A673 (cell line): ENCODE results near the gene C8G. TPM values are rescaled to one million over a fixed set of nuclear protein-coding genes. Genes with fewer than 3 reads are reported as not detected.

ENCODE experiments used
- BruUV-seq: library from RNA; stranded (reverse); fragments of 400-500 nt; replicated peaks from 2 replicates; lab custom pipeline; 2021; lab: Mats Ljungman, UMichigan
- CTCF ChIA-PET: fragments of 300-600 bp; sonication (Branson Sonifier 250); formaldehyde crosslinking; loops from one replicate; lab custom pipeline; 2022; ENCODE audit warnings: antibody characterized with exemption; lab: Charles Lee
- POLR2A ChIA-PET: fragments of 300-600 bp; sonication (Branson Sonifier 250); formaldehyde crosslinking; loops from one replicate; lab custom pipeline; 2022; ENCODE audit warnings: antibody characterized with exemption; ENCODE audit not compliant: low non-redundant PET; lab: Charles Lee
- DNase-seq: peaks from one replicate; pipeline ENCODE4 v3.0.0-alpha.2; 2015; ENCODE audit warnings: low spot score
- H3K27ac ChIP-seq: fragments of 200-600 bp; sonication (generic); 2 replicates; pipeline ENCODE4 v1.5.1; 2016; ENCODE audit warnings: mixed run types, low read depth, mild to moderate bottlenecking, mixed read lengths, antibody characterized with exemption, low read length; ENCODE audit not compliant: poor library complexity, severe bottlenecking
- H3K27me3 ChIP-seq: fragments of 200-600 bp; sonication (generic); replicated peaks from 2 replicates; pipeline ENCODE4 v1.6.1; 2017; ENCODE audit warnings: mixed run types, low read depth, mild to moderate bottlenecking, mixed read lengths, antibody characterized with exemption, low read length; ENCODE audit not compliant: insufficient read depth, poor library complexity
- H3K36me3 ChIP-seq: fragments of 200-600 bp; sonication (generic); 2 replicates; pipeline ENCODE4 v1.6.1; 2016; ENCODE audit warnings: mixed run types, mild to moderate bottlenecking, mixed read lengths, antibody characterized with exemption, low read length; ENCODE audit not compliant: insufficient read depth, poor library complexity, severe bottlenecking
- H3K4me1 ChIP-seq: fragments of 200-600 bp; sonication (generic); 2 replicates; pipeline ENCODE4 v1.6.1; 2017; ENCODE audit warnings: mixed run types, mild to moderate bottlenecking, mixed read lengths, antibody characterized with exemption, low read length; ENCODE audit not compliant: insufficient read depth, poor library complexity, severe bottlenecking
- H3K4me3 ChIP-seq: fragments of 200-600 bp; sonication (generic); 2 replicates; pipeline ENCODE4 v1.5.1; 2016; ENCODE audit warnings: low read depth, mixed run types, mild to moderate bottlenecking, mixed read lengths, low read length; ENCODE audit not compliant: poor library complexity, severe bottlenecking
- H3K9me3 ChIP-seq: fragments of 200-600 bp; sonication (generic); 2 replicates; pipeline ENCODE4 v1.6.1; 2016; ENCODE audit warnings: mixed run types, low read depth, mild to moderate bottlenecking, mixed read lengths, antibody characterized with exemption, low read length; ENCODE audit not compliant: poor library complexity, severe bottlenecking
- CTCF ChIP-seq: fragments of 300-800, 200-600 bp; sonication (generic); conservative IDR thresholded peaks from 2 replicates; pipeline ENCODE4 v1.5.1; 2017; ENCODE audit warnings: low read depth, mild to moderate bottlenecking, antibody characterized with exemption, low read length, moderate library complexity, mixed read lengths
- EZH2 ChIP-seq: fragments of 200-600 bp; sonication (generic); IDR thresholded peaks from 2 replicates; pipeline ENCODE4 v1.6.1; 2017; ENCODE audit warnings: borderline replicate concordance, low read depth, mild to moderate bottlenecking, mixed read lengths, antibody characterized with exemption, low read length; ENCODE audit not compliant: poor library complexity, severe bottlenecking
- intact Hi-C: fragments of 100-400 bp; cut with micrococcal nuclease; formaldehyde crosslinking; loops from one replicate; pipeline ENCODE4 v1.10.0; 2022; ENCODE audit not compliant: unreplicated experiment
- total RNA-seq: library from RNA; stranded (reverse); gene quantifications from 2 replicates; pipeline ENCODE4 v1.2.3, GENCODE V29; 2021

The C8G gene
- total RNA-seq, 1 experiment from 2014 or later = 0.75 TPM

DNA sequence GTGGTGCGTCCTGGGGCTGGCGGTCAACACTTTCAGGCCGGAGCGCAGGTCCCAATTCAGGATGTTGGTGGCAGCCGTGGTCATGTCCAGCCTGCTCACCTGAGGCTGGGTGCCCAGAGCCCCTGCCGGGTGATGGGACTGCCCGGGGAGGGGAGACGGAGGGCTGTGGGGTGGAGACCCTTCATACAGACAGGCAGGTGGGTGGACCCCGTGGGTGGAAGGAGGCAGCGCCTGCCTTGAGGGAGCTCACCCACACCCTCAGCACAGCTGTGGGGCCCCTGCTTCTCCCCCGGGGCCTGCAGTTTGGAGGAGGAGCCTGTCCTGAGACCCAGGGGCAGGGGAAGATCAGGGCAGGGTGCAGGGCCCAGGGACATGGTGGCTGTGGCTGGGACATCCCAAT, 25.3 kb downstream of the C8G start:
- no peaks in the 10 kb centered on the region for H3K9me3 ChIP-seq
- ChIA-PET POLR2A (no interaction called here), CTCF (no interaction called here)
- no peak overlapping the region for H3K27ac ChIP-seq
- no peak overlapping the region for H3K4me3 ChIP-seq
- DNase-seq = no peak
- no TSS peak for BruUV-seq
- TF ChIP-seq EZH2 (no peak), CTCF (no peak)
- H3K36me3 ChIP-seq = no peaks in the 10 kb centered on the region
- no peaks in the 10 kb centered on the region for H3K27me3 ChIP-seq
- peaks cover 4% of the 10 kb centered on the region for H3K4me1 ChIP-seq
- intact Hi-C loops = no loop called here

DNA sequence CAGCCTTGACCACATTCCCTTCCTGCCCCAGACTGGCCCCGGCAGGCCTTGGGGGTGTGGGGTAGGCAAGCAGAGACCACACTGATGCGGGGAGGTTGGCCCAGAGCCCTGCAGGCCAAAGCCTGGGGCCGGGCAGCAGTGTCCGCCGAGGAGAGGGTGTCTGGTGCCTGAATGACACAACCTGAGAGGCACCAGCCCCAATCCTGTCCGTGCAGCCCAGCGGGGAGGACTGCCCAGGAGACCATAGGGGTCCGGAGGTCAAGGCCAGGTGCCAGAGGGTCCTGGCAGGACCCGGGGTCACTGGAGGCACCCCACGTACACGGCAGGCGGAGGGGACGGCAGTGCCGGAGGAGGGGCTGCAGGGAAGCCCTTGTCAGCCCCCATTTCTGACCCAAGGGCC, 26.7 kb downstream of the C8G start:
- ChIA-PET POLR2A (no interaction called here), CTCF (no interaction called here)
- H3K4me3 ChIP-seq = no peak overlapping the region
- H3K4me1 ChIP-seq = no peaks in the 10 kb centered on the region
- H3K36me3 ChIP-seq = no peaks in the 10 kb centered on the region
- no peak overlapping the region for H3K27ac ChIP-seq
- H3K27me3 ChIP-seq = no peaks in the 10 kb centered on the region
- H3K9me3 ChIP-seq = no peaks in the 10 kb centered on the region
- DNase-seq = no peak
- no TSS peak for BruUV-seq
- TF ChIP-seq CTCF = no peak
- TF ChIP-seq EZH2 = no peak
- intact Hi-C loops = no loop called here

- POLR2A ChIA-PET = no interaction called here
- CTCF ChIA-PET = no interaction called here
- Histone ChIP-seq H3K4me3 (no peak overlapping the region), H3K27me3 (no peaks in the 10 kb centered on the region), H3K9me3 (no peaks in the 10 kb centered on the region), H3K36me3 (no peaks in the 10 kb centered on the region), H3K27ac (no peak overlapping the region), H3K4me1 (no peaks in the 10 kb centered on the region)
- no TSS peak for BruUV-seq
- TF ChIP-seq CTCF (no peak), EZH2 (no peak)
- no peak for DNase-seq
- intact Hi-C loops = no loop called here
Measured at GRCh38 chr9:136972335-136972734, 27.3 kb downstream of the C8G start.
